Neural progenitor cell (in vitro differentiated cells): ENCODE data around the gene HSPG2. TPM values are rescaled to one million over a fixed set of nuclear protein-coding genes. Genes with fewer than 3 reads are reported as not detected.

ENCODE experiments used
- DNase-seq: peaks from one replicate; pipeline ENCODE4 v3.0.0-alpha.2; 2016; ENCODE audit warnings: low spot score
- H2AFZ ChIP-seq: fragments of 200-600 bp; sonication (generic); replicated peaks from 2 replicates; pipeline ENCODE4 v1.6.1; 2016; ENCODE audit warnings: antibody characterized with exemption
- H3F3A ChIP-seq: fragments of 200-600 bp; sonication (generic); 2 replicates; pipeline ENCODE4 v1.6.1; 2016; ENCODE audit warnings: antibody characterized with exemption, low read depth
- H3K27ac ChIP-seq: fragments of 200-600 bp; sonication (generic); 2 replicates; pipeline ENCODE4 v1.5.1; 2016; ENCODE audit warnings: mild to moderate bottlenecking
- H3K27me3 ChIP-seq: fragments of 200-600 bp; sonication (generic); 2 replicates; pipeline ENCODE4 v1.6.1; 2016; ENCODE audit warnings: mild to moderate bottlenecking, moderate library complexity
- H3K36me3 ChIP-seq: fragments of 200-600 bp; sonication (generic); 2 replicates; pipeline ENCODE4 v1.5.1; 2016
- H3K4me1 ChIP-seq: fragments of 200-600 bp; sonication (generic); 2 replicates; pipeline ENCODE4 v1.6.1; 2016; ENCODE audit warnings: mixed run types
- H3K4me2 ChIP-seq: fragments of 200-600 bp; sonication (generic); 2 replicates; pipeline ENCODE4 v1.6.1; 2016
- H3K4me3 ChIP-seq: fragments of 200-600 bp; sonication (generic); 2 replicates; pipeline ENCODE4 v1.5.1; 2016
- H3K79me2 ChIP-seq: fragments of 200-600 bp; sonication (generic); 2 replicates; pipeline ENCODE4 v1.6.1; 2016; ENCODE audit warnings: low read depth
- H3K9ac ChIP-seq: fragments of 200-600 bp; sonication (generic); 2 replicates; pipeline ENCODE4 v1.6.1; 2016
- H3K9me3 ChIP-seq: fragments of 200-600 bp; sonication (generic); 2 replicates; pipeline ENCODE4 v1.5.1; 2016; ENCODE audit warnings: low read depth
- H4K20me1 ChIP-seq: fragments of 200-600 bp; sonication (generic); 2 replicates; pipeline ENCODE4 v1.6.1; 2016; ENCODE audit warnings: low read depth
- H3K27ac Mint-ChIP-seq: 3 replicates; pipeline ENCODE4 v1.8.0; 2021; ENCODE audit warnings: mixed read lengths
- H3K27me3 Mint-ChIP-seq: 2 replicates; pipeline ENCODE4 v1.8.0; 2022; ENCODE audit warnings: low read depth, mild to moderate bottlenecking, inconsistent platforms, moderate library complexity, mixed read lengths; ENCODE audit not compliant: insufficient read depth
- H3K36me3 Mint-ChIP-seq: 3 replicates; pipeline ENCODE4 v1.8.0; 2021; ENCODE audit warnings: mixed read lengths
- H3K4me1 Mint-ChIP-seq: 3 replicates; pipeline ENCODE4 v1.8.0; 2021; ENCODE audit warnings: mixed read lengths
- H3K4me3 Mint-ChIP-seq: 3 replicates; pipeline ENCODE4 v1.8.0; 2021; ENCODE audit warnings: mild to moderate bottlenecking, moderate library complexity, mixed read lengths
- H3K9me3 Mint-ChIP-seq: 3 replicates; pipeline ENCODE4 v1.8.0; 2020; ENCODE audit warnings: mixed read lengths
- CTCF ChIP-seq: fragments of 200-600 bp; sonication (generic); IDR thresholded peaks from 2 replicates; pipeline ENCODE4 v1.5.1; 2017; ENCODE audit warnings: antibody characterized with exemption, mild to moderate bottlenecking
- EZH2 ChIP-seq: fragments of 200-600 bp; sonication (generic); IDR thresholded peaks from 2 replicates; pipeline ENCODE4 v1.6.1; 2017; ENCODE audit warnings: antibody characterized with exemption, mild to moderate bottlenecking, moderate library complexity
- EZH2phosphoT487 ChIP-seq: fragments of 200-600 bp; sonication (generic); IDR thresholded peaks from 2 replicates; pipeline ENCODE4 v1.6.1; 2017; ENCODE audit warnings: antibody characterized with exemption
- total RNA-seq: library from RNA; depleted of rRNA; stranded (reverse); fragments of >200 nt; gene quantifications from 2 replicates; pipeline ENCODE4 v1.2.3, GENCODE V29; 2015; ENCODE audit warnings: low replicate concordance

The HSPG2 gene
- total RNA-seq, 1 donor from 2014 or later: 6.9 TPM

- no peak overlapping the region for H3K4me2 ChIP-seq
- H3K27me3 ChIP-seq: no peaks in the 10 kb centered on the region
- H3K36me3 Mint-ChIP-seq: peaks cover 5% of the 10 kb centered on the region
- no peak overlapping the region for H3K27ac ChIP-seq
- no peak overlapping the region for H2AFZ ChIP-seq
- H3K27ac Mint-ChIP-seq: peak overlapping the region; percentile 53
- TF ChIP-seq EZH2phosphoT487: no peak
- TF ChIP-seq EZH2: no peak
- TF ChIP-seq CTCF: no peak
- no peaks in the 10 kb centered on the region for H4K20me1 ChIP-seq
- peaks cover 2% of the 10 kb centered on the region for H3K27me3 Mint-ChIP-seq
- H3K9me3 ChIP-seq: no peaks in the 10 kb centered on the region
- H3K36me3 ChIP-seq: no peaks in the 10 kb centered on the region
- H3K4me1 Mint-ChIP-seq: no peaks in the 10 kb centered on the region
- no peak overlapping the region for H3K9ac ChIP-seq
- H3K4me1 ChIP-seq: no peaks in the 10 kb centered on the region
- no peak for DNase-seq
- H3K79me2 ChIP-seq: no peaks in the 10 kb centered on the region
- no peak overlapping the region for H3K4me3 ChIP-seq
- H3K4me3 Mint-ChIP-seq: no peak overlapping the region
- H3F3A ChIP-seq: no peaks in the 10 kb centered on the region
- no peaks in the 10 kb centered on the region for H3K9me3 Mint-ChIP-seq
These were observed 89.6 kb downstream of the HSPG2 start for GRCh38 chr1:21847223-21848205.

GRCh38 chr1:21845646-21846641 is 91.2 kb downstream of the HSPG2 start:
- H3K27ac ChIP-seq: no peak overlapping the region
- no peaks in the 10 kb centered on the region for H4K20me1 ChIP-seq
- TF ChIP-seq CTCF (no peak), EZH2 (no peak), EZH2phosphoT487 (no peak)
- no peak overlapping the region for H3K9ac ChIP-seq
- H3K4me3 ChIP-seq: no peak overlapping the region
- no peaks in the 10 kb centered on the region for H3K27me3 Mint-ChIP-seq
- H3K4me2 ChIP-seq: no peak overlapping the region
- H3K36me3 Mint-ChIP-seq: peaks cover 5% of the 10 kb centered on the region
- DNase-seq: no peak
- H2AFZ ChIP-seq: no peak overlapping the region
- no peaks in the 10 kb centered on the region for H3K4me1 Mint-ChIP-seq
- no peaks in the 10 kb centered on the region for H3K4me1 ChIP-seq
- H3K4me3 Mint-ChIP-seq: no peak overlapping the region
- H3K36me3 ChIP-seq: no peaks in the 10 kb centered on the region
- no peaks in the 10 kb centered on the region for H3K9me3 ChIP-seq
- no peaks in the 10 kb centered on the region for H3K27me3 ChIP-seq
- H3K27ac Mint-ChIP-seq: no peak overlapping the region
- no peaks in the 10 kb centered on the region for H3F3A ChIP-seq
- H3K79me2 ChIP-seq: no peaks in the 10 kb centered on the region
- no peaks in the 10 kb centered on the region for H3K9me3 Mint-ChIP-seq

GRCh38 chr1:21843996-21844395 is 93.1 kb downstream of the HSPG2 start:
- no peaks in the 10 kb centered on the region for H3K79me2 ChIP-seq
- no peak overlapping the region for H3K4me3 Mint-ChIP-seq
- DNase-seq: no peak
- H3K4me2 ChIP-seq: no peak overlapping the region
- H2AFZ ChIP-seq: no peak overlapping the region
- peaks cover 3% of the 10 kb centered on the region for H3K36me3 Mint-ChIP-seq
- no peaks in the 10 kb centered on the region for H4K20me1 ChIP-seq
- H3K4me1 ChIP-seq: no peaks in the 10 kb centered on the region
- H3F3A ChIP-seq: no peaks in the 10 kb centered on the region
- no peak overlapping the region for H3K27ac Mint-ChIP-seq
- H3K9me3 ChIP-seq: no peaks in the 10 kb centered on the region
- H3K9ac ChIP-seq: no peak overlapping the region
- no peaks in the 10 kb centered on the region for H3K27me3 ChIP-seq
- H3K27ac ChIP-seq: no peak overlapping the region
- H3K4me1 Mint-ChIP-seq: no peaks in the 10 kb centered on the region
- no peaks in the 10 kb centered on the region for H3K9me3 Mint-ChIP-seq
- H3K27me3 Mint-ChIP-seq: no peaks in the 10 kb centered on the region
- TF ChIP-seq EZH2phosphoT487 (no peak), EZH2 (no peak), CTCF (no peak)
- no peak overlapping the region for H3K4me3 ChIP-seq
- H3K36me3 ChIP-seq: no peaks in the 10 kb centered on the region
